Glutamatergic neuron (in vitro differentiated cells): ENCODE measurements around the gene PNPLA7. TPM values are rescaled to one million over a fixed set of nuclear protein-coding genes. Genes with fewer than 3 reads are reported as not detected.
"Not testable (repeated sequence)": the region's sequence is repeated elsewhere in the genome, so short reads cannot be mapped to it uniquely, and the experiment has no call there.

ENCODE experiments used
- DNase-seq: peaks from one replicate; pipeline ENCODE4 v3.0.0; 2022
- H3K27ac Mint-ChIP-seq: one replicate; pipeline ENCODE4 v1.8.0; 2020; ENCODE audit warnings: mild to moderate bottlenecking, mixed read lengths, inconsistent platforms; ENCODE audit not compliant: unreplicated experiment
- H3K27me3 Mint-ChIP-seq: one replicate; pipeline ENCODE4 v1.8.0; 2020; ENCODE audit warnings: mild to moderate bottlenecking, moderate library complexity, mixed read lengths, inconsistent platforms; ENCODE audit not compliant: unreplicated experiment
- H3K36me3 Mint-ChIP-seq: one replicate; pipeline ENCODE4 v1.8.0; 2020; ENCODE audit warnings: mild to moderate bottlenecking, mixed read lengths, inconsistent platforms; ENCODE audit not compliant: unreplicated experiment
- H3K4me1 Mint-ChIP-seq: one replicate; pipeline ENCODE4 v1.8.0; 2020; ENCODE audit warnings: mild to moderate bottlenecking, low read depth, mixed read lengths, inconsistent platforms; ENCODE audit not compliant: unreplicated experiment
- H3K4me3 Mint-ChIP-seq: one replicate; pipeline ENCODE4 v1.8.0; 2020; ENCODE audit warnings: mild to moderate bottlenecking, mixed read lengths, inconsistent platforms; ENCODE audit not compliant: unreplicated experiment
- H3K9me3 Mint-ChIP-seq: one replicate; pipeline ENCODE4 v1.8.0; 2020; ENCODE audit warnings: mild to moderate bottlenecking, moderate library complexity, mixed read lengths, inconsistent platforms; ENCODE audit not compliant: unreplicated experiment
- CTCF ChIP-seq: fragments of 200-600 bp; sonication (generic); IDR thresholded peaks from one replicate; pipeline ENCODE4 v1.5.0; 2021; ENCODE audit not compliant: partially characterized antibody, unreplicated experiment
- long read RNA-seq: library from polyadenylated mRNA; unstranded; transcript quantifications from one replicate; pipeline ENCODE4 v2.0.0, GENCODE V29; 2020; ENCODE audit not compliant: unreplicated experiment
- total RNA-seq: library from RNA; stranded (reverse); fragmentation: NEBNext Ultra II Directional; extraction: Animal tissue kit (Norgen Biotek cat#: 25700); gene quantifications from one replicate; pipeline ENCODE4 v1.2.1, GENCODE V29; 2021; ENCODE audit not compliant: unreplicated experiment

PNPLA7 gene
- 6.7 TPM for total RNA-seq
- long read RNA-seq, result 0 reads

- H3K27me3 Mint-ChIP-seq, result peaks cover 14% of the 10 kb centered on the region
- H3K4me3 Mint-ChIP-seq, result peak within 1 kb of the TSS; percentile 82
- peaks cover 4% of the 10 kb centered on the region for H3K36me3 Mint-ChIP-seq
- H3K27ac Mint-ChIP-seq, result peak within 1 kb of the TSS; percentile 90
- peak; percentile 85 for DNase-seq
- TF ChIP-seq CTCF, result no peak
- H3K9me3 Mint-ChIP-seq, result peaks cover 9% of the 10 kb centered on the region
- peaks cover 7% of the 10 kb centered on the region for H3K4me1 Mint-ChIP-seq
Observed at GRCh38 chr9:137550231-137550621, at the start of gene PNPLA7. TSS of gene PNPLA7 (minus strand) at chr9:137550402. CDS start at chr9:137550197, 205 bp downstream.

GRCh38 chr9:137598943-137599342 is 48.7 kb upstream of the PNPLA7 start:
- Mint-ChIP-seq H3K4me3 (no peak overlapping the region), H3K36me3 (no peaks in the 10 kb centered on the region), H3K27me3 (peaks cover 9% of the 10 kb centered on the region), H3K9me3 (no peaks in the 10 kb centered on the region), H3K4me1 (peaks cover 6% of the 10 kb centered on the region), H3K27ac (no peak overlapping the region)
- no peak for TF ChIP-seq CTCF
- no peak for DNase-seq

GRCh38 chr9:137596577-137596976 is 46.4 kb upstream of the PNPLA7 start:
- not testable (repeated sequence) for H3K36me3 Mint-ChIP-seq, H3K4me1 Mint-ChIP-seq, H3K27ac Mint-ChIP-seq, H3K27me3 Mint-ChIP-seq, H3K9me3 Mint-ChIP-seq, DNase-seq, H3K4me3 Mint-ChIP-seq

- H3K4me1 Mint-ChIP-seq, result peaks cover 3% of the 10 kb centered on the region
- H3K4me3 Mint-ChIP-seq, result peak overlapping the region; percentile 14
- H3K27ac Mint-ChIP-seq, result no peak overlapping the region
- TF ChIP-seq CTCF, result no peak
- peaks cover 2% of the 10 kb centered on the region for H3K27me3 Mint-ChIP-seq
- H3K9me3 Mint-ChIP-seq, result peaks cover 5% of the 10 kb centered on the region
- no peak for DNase-seq
- H3K36me3 Mint-ChIP-seq, result no peaks in the 10 kb centered on the region
Observed at GRCh38 chr9:137593176-137593575, 43.0 kb upstream of the PNPLA7 start.

GRCh38 chr9:137592767-137593166 is 42.6 kb upstream of the PNPLA7 start:
- no peak for TF ChIP-seq CTCF
- H3K9me3 Mint-ChIP-seq, result peaks cover 5% of the 10 kb centered on the region
- H3K27me3 Mint-ChIP-seq, result peaks cover 1% of the 10 kb centered on the region
- no peaks in the 10 kb centered on the region for H3K36me3 Mint-ChIP-seq
- DNase-seq, result no peak
- H3K27ac Mint-ChIP-seq, result no peak overlapping the region
- H3K4me1 Mint-ChIP-seq, result peaks cover 3% of the 10 kb centered on the region
- peak overlapping the region; percentile 14 for H3K4me3 Mint-ChIP-seq
